SKM-1 treated with dmso at 0.1 percent for 144 hours (cell line): ENCODE results near the gene TARBP2.

ENCODE experiments used
- DNase-seq: peaks from one replicate; lab custom pipeline; 2025; ENCODE audit not compliant: unreplicated experiment; lab: John Stamatoyannopoulos, UW

TARBP2 gene

GRCh38 chr12:53552361-53553327 is 51.6 kb downstream of the TARBP2 start:
- DNase-seq: no peak
